Esophagus muscularis mucosa (tissue), 4 donors: ENCODE results near the gene SLC13A3. TPM values are rescaled to one million over a fixed set of nuclear protein-coding genes. Genes with fewer than 3 reads are reported as not detected.

ENCODE experiments used
- DNase-seq: peaks from one replicate; pipeline ENCODE4 v3.0.0-alpha.2; 2017; ENCODE audit errors: extremely low spot score
- H3K27ac ChIP-seq, 4 donors: fragments of 200-600 bp; sonication (generic); replicated peaks in 1 of 4; 1 replicate in 3 of 4; 2 replicates in 1 of 4; pipeline ENCODE4 v1.5.1; 2016 to 2019; ENCODE audit warnings: mild to moderate bottlenecking in 1 of 4
- H3K27me3 ChIP-seq, 4 donors: fragments of 200-600 bp; sonication (generic); one replicate each; pipeline versions ENCODE4 v1.5.1 to v1.6.0; 2016 to 2019
- H3K36me3 ChIP-seq, 4 donors: fragments of 200-600 bp; sonication (generic); one replicate each; pipeline ENCODE4 v1.5.1; 2016 to 2019
- H3K4me1 ChIP-seq, 4 donors: fragments of 200-600 bp; sonication (generic); one replicate each; pipeline ENCODE4 v1.5.1; 2016 to 2019
- H3K4me3 ChIP-seq, 4 donors: fragments of 200-600 bp; sonication (generic); 1 replicate in 2 of 4; 2 replicates in 2 of 4; pipeline ENCODE4 v1.5.1; 2016 to 2019; ENCODE audit warnings: mild to moderate bottlenecking in 4 of 4, moderate library complexity in 1 of 4
- H3K9me3 ChIP-seq, 4 donors: fragments of 200-600 bp; sonication (generic); 1 replicate in 3 of 4; 2 replicates in 1 of 4; pipeline ENCODE4 v1.5.1; 2016 to 2019
- EP300 ChIP-seq: sonication (generic); formaldehyde crosslinking; IDR thresholded peaks from one replicate; pipeline ENCODE4 v1.6.1; 2017; ENCODE audit warnings: antibody characterized with exemption
- POLR2A ChIP-seq: fragments of 450-650 bp; IDR thresholded peaks from one replicate; pipeline ENCODE4 v1.6.1; 2017; ENCODE audit warnings: antibody characterized with exemption, moderate library complexity, mild to moderate bottlenecking, low read depth
- POLR2AphosphoS5 ChIP-seq, 2 donors: sonication (generic); formaldehyde crosslinking; IDR thresholded peaks; one replicate each; pipeline ENCODE4 v1.6.1; 2017; ENCODE audit warnings: antibody characterized with exemption in 2 of 2
- WGBS: methylation state at CpG from one replicate; pipeline ENCODE4 v1.1.5; 2018; 5-methylcytosine and 5-hydroxymethylcytosine counted together
- intact Hi-C: fragments of 100-400 bp; cut with DNase I; formaldehyde crosslinking; loops from one replicate; pipeline ENCODE4 v1.15.1; 2023
- total RNA-seq, 4 donors: library from RNA; depleted of rRNA; stranded (reverse); fragments of >200 nt; gene quantifications; one replicate each; pipeline versions ENCODE4 v1.1.0 to v1.2.1, GENCODE V29; 2016
- TF ChIP-seq, protein P1 (sequence below), 3 experiments: fragments of 200-600 bp in 2 of 3; fragments of 450-650 bp in 1 of 3; sonication (generic) in 2 of 3; IDR thresholded peaks; one replicate each; pipeline ENCODE4 v1.5.1; 2017 to 2019; ENCODE audit warnings: antibody characterized with exemption in 3 of 3, mild to moderate bottlenecking in 2 of 3, moderate library complexity in 1 of 3

The SLC13A3 gene
- total RNA-seq, 4 donors from 2014 or later: 0.42 to 0.66 (median 0.61) TPM

DNA sequence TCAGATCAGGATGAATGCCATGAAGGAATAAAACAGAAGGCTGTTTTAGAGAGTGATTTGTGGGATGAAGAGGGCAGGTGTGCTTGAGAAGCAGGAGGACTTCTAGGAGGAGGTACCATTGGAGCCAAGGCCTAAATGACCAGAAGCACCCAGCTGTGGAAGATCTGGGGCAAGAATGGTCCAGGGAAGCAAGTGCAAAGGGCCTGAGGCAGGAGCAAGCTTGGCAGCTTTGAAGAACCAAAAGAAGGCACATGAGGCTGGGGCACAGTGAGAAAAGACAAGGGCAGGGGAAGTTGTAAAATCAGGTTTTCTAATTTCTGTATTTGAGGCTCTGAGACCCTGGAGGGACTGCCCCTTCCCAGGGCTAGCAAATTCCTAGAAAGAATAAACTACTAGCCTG lies 9.8 kb downstream of the SLC13A3 start:
- DNase-seq: no peak
- TF ChIP-seq, protein P1, sequence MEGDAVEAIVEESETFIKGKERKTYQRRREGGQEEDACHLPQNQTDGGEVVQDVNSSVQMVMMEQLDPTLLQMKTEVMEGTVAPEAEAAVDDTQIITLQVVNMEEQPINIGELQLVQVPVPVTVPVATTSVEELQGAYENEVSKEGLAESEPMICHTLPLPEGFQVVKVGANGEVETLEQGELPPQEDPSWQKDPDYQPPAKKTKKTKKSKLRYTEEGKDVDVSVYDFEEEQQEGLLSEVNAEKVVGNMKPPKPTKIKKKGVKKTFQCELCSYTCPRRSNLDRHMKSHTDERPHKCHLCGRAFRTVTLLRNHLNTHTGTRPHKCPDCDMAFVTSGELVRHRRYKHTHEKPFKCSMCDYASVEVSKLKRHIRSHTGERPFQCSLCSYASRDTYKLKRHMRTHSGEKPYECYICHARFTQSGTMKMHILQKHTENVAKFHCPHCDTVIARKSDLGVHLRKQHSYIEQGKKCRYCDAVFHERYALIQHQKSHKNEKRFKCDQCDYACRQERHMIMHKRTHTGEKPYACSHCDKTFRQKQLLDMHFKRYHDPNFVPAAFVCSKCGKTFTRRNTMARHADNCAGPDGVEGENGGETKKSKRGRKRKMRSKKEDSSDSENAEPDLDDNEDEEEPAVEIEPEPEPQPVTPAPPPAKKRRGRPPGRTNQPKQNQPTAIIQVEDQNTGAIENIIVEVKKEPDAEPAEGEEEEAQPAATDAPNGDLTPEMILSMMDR (IDR thresholded peaks at IDR 0.05): no peak
- TF ChIP-seq POLR2AphosphoS5 (IDR thresholded peaks at IDR 0.05) (no peak), EP300 (no peak), POLR2A (no peak)
- intact Hi-C loops: no loop called here
- Histone ChIP-seq H3K9me3 (no peaks in the 10 kb centered on the region), H3K27me3 (no peaks in the 10 kb centered on the region), H3K4me3 (no peak overlapping the region), H3K27ac (no peak overlapping the region), H3K36me3 (no peaks in the 10 kb centered on the region), H3K4me1 (no peaks in the 10 kb centered on the region)

DNA sequence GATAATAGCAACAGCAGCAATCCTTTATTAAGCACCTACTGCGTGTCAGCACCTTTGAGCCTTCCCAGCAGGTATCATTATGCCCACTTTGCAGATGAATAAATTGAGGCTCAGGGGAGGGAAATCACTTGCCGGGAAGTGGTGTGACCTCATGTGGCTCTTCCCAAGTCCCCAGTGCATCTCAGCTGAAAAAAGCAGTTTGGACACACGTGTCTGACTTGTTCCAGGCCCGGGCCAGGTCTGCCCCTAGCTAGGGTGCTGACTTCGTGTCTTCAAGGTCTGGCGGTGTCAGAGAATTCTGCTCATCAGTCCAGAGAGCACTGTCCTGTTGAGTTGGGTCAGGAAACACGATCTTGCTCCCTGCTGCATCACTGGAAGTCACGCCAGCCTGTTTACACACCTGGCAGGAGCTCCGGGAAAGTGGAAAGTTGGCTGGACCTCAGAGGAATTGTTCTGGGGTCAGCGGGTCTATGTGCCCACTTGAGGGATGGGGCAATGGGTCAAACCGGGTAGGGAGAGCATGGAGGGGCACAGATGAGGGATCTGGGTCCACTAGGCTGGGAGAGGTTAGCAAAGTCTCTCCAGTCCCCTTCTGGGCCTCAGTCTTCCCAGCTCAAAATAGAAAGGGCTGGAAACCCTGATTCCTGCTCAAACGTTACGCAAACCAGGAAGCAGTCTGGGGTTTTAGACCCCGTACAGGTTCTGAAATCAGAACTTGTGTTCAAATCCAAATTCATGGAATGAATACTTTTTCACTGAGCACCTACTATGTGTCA lies 10.5 kb downstream of the SLC13A3 start:
- no peak overlapping the region for H3K4me3 ChIP-seq
- intact Hi-C loops: no loop called here
- peak; percentile 75 for DNase-seq
- no peaks in the 10 kb centered on the region for H3K36me3 ChIP-seq
- TF ChIP-seq EP300 (no peak), POLR2AphosphoS5 (IDR thresholded peaks at IDR 0.05) (no peak), POLR2A (no peak)
- TF ChIP-seq, protein P1 (IDR thresholded peaks at IDR 0.05): no peak
- H3K27ac ChIP-seq: no peak overlapping the region
- H3K9me3 ChIP-seq: no peaks in the 10 kb centered on the region
- no peaks in the 10 kb centered on the region for H3K4me1 ChIP-seq
- 80% methylated on average over 12 of the region's 14 CpGs for WGBS
- no peaks in the 10 kb centered on the region for H3K27me3 ChIP-seq

DNA sequence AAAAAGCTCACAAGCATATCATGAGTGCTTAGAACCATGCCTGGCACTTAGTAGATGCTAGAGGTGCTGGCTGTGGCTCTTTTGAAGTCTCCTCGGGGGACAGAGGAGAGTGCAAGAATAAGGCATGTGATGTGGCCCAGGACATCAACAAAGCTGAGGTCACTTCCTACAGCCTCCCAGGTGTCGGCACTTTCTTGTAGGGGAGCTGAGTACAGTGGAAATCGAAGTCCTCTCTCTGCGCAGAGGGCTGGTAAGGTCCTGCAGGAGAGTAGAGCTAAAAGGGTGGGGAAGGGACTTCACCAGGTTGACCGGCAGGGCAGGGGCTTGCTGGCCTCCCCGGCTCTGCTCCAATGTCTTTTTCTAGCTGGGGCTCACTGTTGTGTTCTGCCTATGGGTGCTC lies 11.2 kb downstream of the SLC13A3 start:
- peak; percentile 74 for DNase-seq
- no peaks in the 10 kb centered on the region for H3K27me3 ChIP-seq
- H3K27ac ChIP-seq: no peak overlapping the region
- WGBS: 84% methylated on average over 6 of the region's 6 CpGs
- no peaks in the 10 kb centered on the region for H3K9me3 ChIP-seq
- no peak for TF ChIP-seq EP300
- intact Hi-C loops: no loop called here
- H3K4me3 ChIP-seq: no peak overlapping the region
- no peaks in the 10 kb centered on the region for H3K36me3 ChIP-seq
- H3K4me1 ChIP-seq: no peaks in the 10 kb centered on the region

DNA sequence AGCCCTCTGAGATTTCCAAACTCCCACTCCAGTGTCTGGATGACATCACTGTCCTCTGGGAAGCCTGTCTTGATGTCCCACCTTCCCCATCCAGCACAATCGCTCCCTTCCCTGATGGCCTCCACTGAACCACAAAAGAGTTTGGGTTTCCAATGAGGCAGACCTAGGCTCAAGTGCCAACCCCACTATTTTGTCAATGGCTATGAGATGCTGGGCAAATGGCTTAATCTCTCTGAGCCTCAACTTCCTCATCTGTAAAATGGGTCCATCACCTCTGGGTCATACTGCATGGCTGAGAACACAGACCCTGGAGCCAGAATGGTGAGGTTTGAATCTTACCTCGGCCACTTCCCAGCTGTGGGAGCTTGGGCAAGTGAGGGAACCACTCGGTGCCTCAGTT lies 11.7 kb downstream of the SLC13A3 start:
- DNase-seq: peak; percentile 87
- H3K4me1 ChIP-seq: no peaks in the 10 kb centered on the region
- WGBS: 100% methylated on average over 3 of the region's 3 CpGs
- H3K27me3 ChIP-seq: no peaks in the 10 kb centered on the region
- no peak overlapping the region for H3K4me3 ChIP-seq
- H3K36me3 ChIP-seq: no peaks in the 10 kb centered on the region
- TF ChIP-seq POLR2AphosphoS5 (IDR thresholded peaks at IDR 0.05) (no peak), EP300 (no peak), POLR2A (no peak)
- TF ChIP-seq, protein P1 (IDR thresholded peaks at IDR 0.05): no peak
- intact Hi-C loops: no loop called here
- no peaks in the 10 kb centered on the region for H3K9me3 ChIP-seq
- no peak overlapping the region for H3K27ac ChIP-seq

DNA sequence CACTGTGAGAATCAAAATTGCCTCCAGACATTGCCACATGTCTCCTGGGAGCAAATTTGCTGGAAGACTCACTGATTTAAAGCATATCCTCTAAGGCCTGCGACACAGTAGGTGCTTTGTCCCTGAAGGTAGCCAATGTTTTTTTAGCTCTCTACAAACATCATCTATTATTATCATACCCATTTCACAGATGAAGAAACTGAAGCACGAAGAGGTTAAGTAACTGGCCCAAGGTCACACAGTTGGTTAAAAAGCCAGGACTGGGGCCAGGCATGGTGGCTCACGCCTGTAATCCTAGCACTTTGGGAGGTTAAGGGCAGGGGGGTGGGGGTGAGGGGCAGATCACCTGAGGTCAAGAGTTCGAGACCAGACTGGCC lies 12.4 kb downstream of the SLC13A3 start:
- no peak for DNase-seq
- intact Hi-C loops: no loop called here
- H3K9me3 ChIP-seq: no peaks in the 10 kb centered on the region
- no peak overlapping the region for H3K4me3 ChIP-seq
- no peaks in the 10 kb centered on the region for H3K4me1 ChIP-seq
- WGBS: 100% methylated on average over 4 of the region's 4 CpGs
- no peaks in the 10 kb centered on the region for H3K27me3 ChIP-seq
- TF ChIP-seq EP300 (no peak), POLR2A (no peak), POLR2AphosphoS5 (IDR thresholded peaks at IDR 0.05) (no peak)
- TF ChIP-seq, protein P1 (IDR thresholded peaks at IDR 0.05): no peak
- no peaks in the 10 kb centered on the region for H3K36me3 ChIP-seq
- no peak overlapping the region for H3K27ac ChIP-seq
